ENCODE results near the gene MYO1D. TPM values are rescaled to one million over a fixed set of nuclear protein-coding genes. Genes with fewer than 3 reads are reported as not detected.

The MYO1D gene
- total RNA-seq, 1 donor from 2014 or later, result 11.9 TPM

DNA sequence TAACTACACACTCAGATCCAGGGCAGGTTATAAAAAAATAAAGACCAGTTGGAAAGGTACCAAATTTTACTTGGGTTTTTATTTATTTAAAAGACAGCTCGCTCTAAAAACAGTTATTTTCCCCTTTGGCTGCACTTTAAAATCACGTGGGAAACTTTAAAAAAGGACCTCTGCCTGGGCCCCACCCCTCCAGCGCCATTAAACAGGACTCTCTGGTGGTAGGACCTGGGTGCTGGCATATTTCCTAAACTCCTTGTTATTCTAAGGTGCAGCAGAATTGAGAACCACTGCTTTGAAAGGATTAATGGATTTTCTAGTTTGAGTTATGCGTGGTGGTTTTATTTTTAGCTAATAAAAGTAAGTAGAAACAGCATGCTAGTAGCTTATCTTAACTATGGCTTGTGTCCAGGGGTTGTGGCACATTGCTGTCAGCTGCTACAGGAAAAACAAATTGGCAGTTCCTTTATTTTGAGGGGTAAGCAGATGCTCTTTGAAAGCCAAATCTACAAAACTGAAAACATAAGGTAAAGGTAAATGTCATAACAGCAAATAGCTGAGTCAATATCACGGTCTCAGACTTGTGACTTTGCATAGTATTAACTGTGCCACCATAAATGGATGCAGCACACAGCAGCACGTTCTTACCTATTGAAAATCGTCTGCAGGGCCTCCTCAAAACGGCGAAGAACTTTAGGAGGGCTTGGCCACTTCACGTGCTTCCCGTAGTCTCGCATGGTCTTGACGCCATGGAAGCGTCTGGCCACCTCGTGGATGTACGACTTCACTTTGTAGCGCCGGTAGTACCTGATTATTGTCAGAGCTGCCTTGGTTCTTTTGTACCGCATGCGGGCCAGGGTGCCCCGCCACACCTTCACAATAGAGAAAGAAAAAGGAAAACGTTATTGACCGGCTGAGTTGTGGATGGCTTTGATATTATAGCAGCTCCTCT is 218.2 kb downstream of the MYO1D start:
- Mint-ChIP-seq H3K9me3 (peaks cover 6% of the 10 kb centered on the region), H3K4me3 (no peak overlapping the region), H3K36me3 (ENCODE audit: low read depth) (no peaks in the 10 kb centered on the region), H3K27me3 (ENCODE audit: low read depth) (no peaks in the 10 kb centered on the region), H3K4me1 (peaks cover 28% of the 10 kb centered on the region), H3K27ac (ENCODE audit: unreplicated experiment) (no peak overlapping the region)
- TF ChIP-seq, protein P1, sequence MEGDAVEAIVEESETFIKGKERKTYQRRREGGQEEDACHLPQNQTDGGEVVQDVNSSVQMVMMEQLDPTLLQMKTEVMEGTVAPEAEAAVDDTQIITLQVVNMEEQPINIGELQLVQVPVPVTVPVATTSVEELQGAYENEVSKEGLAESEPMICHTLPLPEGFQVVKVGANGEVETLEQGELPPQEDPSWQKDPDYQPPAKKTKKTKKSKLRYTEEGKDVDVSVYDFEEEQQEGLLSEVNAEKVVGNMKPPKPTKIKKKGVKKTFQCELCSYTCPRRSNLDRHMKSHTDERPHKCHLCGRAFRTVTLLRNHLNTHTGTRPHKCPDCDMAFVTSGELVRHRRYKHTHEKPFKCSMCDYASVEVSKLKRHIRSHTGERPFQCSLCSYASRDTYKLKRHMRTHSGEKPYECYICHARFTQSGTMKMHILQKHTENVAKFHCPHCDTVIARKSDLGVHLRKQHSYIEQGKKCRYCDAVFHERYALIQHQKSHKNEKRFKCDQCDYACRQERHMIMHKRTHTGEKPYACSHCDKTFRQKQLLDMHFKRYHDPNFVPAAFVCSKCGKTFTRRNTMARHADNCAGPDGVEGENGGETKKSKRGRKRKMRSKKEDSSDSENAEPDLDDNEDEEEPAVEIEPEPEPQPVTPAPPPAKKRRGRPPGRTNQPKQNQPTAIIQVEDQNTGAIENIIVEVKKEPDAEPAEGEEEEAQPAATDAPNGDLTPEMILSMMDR (conservative IDR thresholded peaks at IDR 0.05), result no peak
- DNase-seq (ENCODE audit: low read depth, low spot score), result no peak

DNA sequence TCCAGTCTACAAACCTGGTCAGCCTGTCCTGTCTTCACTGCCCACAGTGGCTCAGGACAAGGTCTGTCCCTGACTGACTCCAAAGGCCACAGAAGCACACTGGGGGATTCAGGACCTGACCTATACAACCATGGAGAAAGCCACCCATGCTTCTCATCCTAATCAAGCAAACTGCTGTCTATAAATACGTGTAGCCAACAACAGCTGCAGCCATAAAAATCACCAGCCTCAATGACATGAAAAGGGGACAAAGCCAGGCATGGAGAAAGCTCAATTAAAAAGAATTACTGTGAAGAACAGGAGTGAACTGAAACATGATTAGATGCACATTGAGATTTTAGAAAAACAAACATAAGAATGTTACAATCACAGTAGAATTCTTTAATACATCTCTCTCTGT is 220.0 kb downstream of the MYO1D start:
- Mint-ChIP-seq H3K4me3 (no peak overlapping the region), H3K27me3 (ENCODE audit: low read depth) (no peaks in the 10 kb centered on the region), H3K36me3 (ENCODE audit: low read depth) (peaks cover 6% of the 10 kb centered on the region), H3K27ac (ENCODE audit: unreplicated experiment) (no peak overlapping the region), H3K9me3 (peaks cover 6% of the 10 kb centered on the region), H3K4me1 (peaks cover 30% of the 10 kb centered on the region)
- no peak for DNase-seq (ENCODE audit: low read depth, low spot score)
- TF ChIP-seq, protein P1 (conservative IDR thresholded peaks at IDR 0.05), result no peak

- peaks cover 23% of the 10 kb centered on the region for H3K36me3 Mint-ChIP-seq (ENCODE audit: low read depth)
Measured at GRCh38 chr17:32654324-32654723, 222.6 kb downstream of the MYO1D start.

GRCh38 chr17:32651084-32651483 is 225.8 kb downstream of the MYO1D start:
- no peaks in the 10 kb centered on the region for H3K27me3 Mint-ChIP-seq (ENCODE audit: low read depth)
- H3K4me3 Mint-ChIP-seq, result no peak overlapping the region
- DNase-seq (ENCODE audit: low read depth, low spot score), result no peak
- H3K9me3 Mint-ChIP-seq, result peaks cover 23% of the 10 kb centered on the region
- TF ChIP-seq, protein P1 (conservative IDR thresholded peaks at IDR 0.05), result no peak
- H3K27ac Mint-ChIP-seq (ENCODE audit: unreplicated experiment), result peak overlapping the region; percentile 68
- H3K4me1 Mint-ChIP-seq, result peaks cover 19% of the 10 kb centered on the region
- peaks cover 23% of the 10 kb centered on the region for H3K36me3 Mint-ChIP-seq (ENCODE audit: low read depth)

More at GRCh38 chr17:32654324-32654723, 222.6 kb downstream of the MYO1D start:
- no peaks in the 10 kb centered on the region for H3K27me3 Mint-ChIP-seq (ENCODE audit: low read depth)
- no peak for DNase-seq (ENCODE audit: low read depth, low spot score)
- H3K4me3 Mint-ChIP-seq, result no peak overlapping the region
- H3K27ac Mint-ChIP-seq (ENCODE audit: unreplicated experiment), result no peak overlapping the region
- H3K9me3 Mint-ChIP-seq, result peaks cover 15% of the 10 kb centered on the region
- TF ChIP-seq, protein P1 (conservative IDR thresholded peaks at IDR 0.05), result no peak
- H3K4me1 Mint-ChIP-seq, result peaks cover 24% of the 10 kb centered on the region

GRCh38 chr17:32648450-32648849 is 228.5 kb downstream of the MYO1D start:
- Mint-ChIP-seq H3K27me3 (ENCODE audit: low read depth) (no peaks in the 10 kb centered on the region), H3K27ac (ENCODE audit: unreplicated experiment) (no peak overlapping the region), H3K9me3 (peaks cover 23% of the 10 kb centered on the region), H3K4me1 (no peaks in the 10 kb centered on the region), H3K4me3 (no peak overlapping the region), H3K36me3 (ENCODE audit: low read depth) (peaks cover 27% of the 10 kb centered on the region)
- no peak for DNase-seq (ENCODE audit: low read depth, low spot score)
- TF ChIP-seq, protein P1 (conservative IDR thresholded peaks at IDR 0.05), result no peak
